ENCODE data around the gene PFKFB3.

PFKFB3 gene

GRCh38 chr10:6220418-6221191, 17.9 kb downstream of the PFKFB3 start:
- DNase-seq (ENCODE audit: low read depth in 2 of 2): no peak

GRCh38 chr10:6221192-6221940, 18.6 kb downstream of the PFKFB3 start:
- DNase-seq (ENCODE audit: low read depth in 2 of 2): no peak

DNA sequence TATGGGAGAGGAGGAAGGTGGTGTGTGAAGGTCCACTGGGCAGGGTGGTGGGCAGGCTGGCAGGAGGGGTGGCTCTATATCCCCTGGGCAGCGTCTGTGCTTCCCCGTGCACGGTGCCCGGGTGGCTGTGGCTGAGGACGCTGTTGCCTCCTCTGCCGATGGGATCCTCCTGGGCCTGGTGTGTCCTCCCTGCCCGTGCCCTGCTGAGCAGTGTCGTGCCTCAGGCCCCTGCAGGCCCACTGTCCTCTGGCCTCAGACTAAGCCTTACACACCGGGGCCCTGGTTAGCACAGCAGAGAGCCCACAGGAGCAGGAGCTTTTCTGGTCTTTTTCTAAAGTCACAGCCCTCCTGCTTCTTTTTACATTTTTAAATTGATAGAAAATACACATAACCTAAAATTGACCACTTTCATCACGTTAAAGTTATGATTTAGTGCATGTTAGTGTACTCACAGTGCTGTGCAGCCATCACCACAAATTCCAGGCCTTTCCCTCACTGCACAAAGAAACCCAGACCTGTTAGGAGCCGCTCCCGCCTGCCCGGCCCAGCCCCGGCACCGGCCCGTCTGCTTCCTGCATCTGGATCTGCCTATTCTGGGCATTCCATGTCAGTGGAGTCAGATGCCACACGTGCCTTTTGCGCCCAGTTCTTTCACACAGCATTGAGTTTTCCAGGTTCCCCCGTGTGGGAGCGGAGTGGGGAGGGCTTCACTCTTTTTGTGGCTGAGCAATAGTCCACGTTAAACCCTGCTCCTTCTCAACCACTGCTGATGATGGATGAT, 19.4 kb downstream of the PFKFB3 start:
- no peak for DNase-seq (ENCODE audit: low read depth in 2 of 2)

DNA sequence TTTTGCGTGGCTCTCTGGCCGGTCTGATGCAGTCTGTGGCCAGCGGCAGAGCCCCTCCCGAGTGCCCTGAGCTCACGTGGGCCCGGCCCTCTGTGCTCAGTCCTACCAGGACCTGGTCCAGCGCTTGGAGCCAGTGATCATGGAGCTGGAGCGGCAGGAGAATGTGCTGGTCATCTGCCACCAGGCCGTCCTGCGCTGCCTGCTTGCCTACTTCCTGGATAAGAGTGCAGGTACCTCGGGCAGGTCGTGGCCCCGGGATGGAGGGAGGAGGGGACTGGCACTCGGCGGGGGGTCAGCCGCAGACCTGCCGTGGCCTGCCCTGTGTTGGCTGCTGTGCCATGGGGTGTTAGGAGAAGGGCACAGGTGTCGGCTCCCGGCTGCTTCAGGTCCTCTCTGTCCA, 20.0 kb downstream of the PFKFB3 start:
- DNase-seq (ENCODE audit: low read depth in 2 of 2): no peak

GRCh38 chr10:6223981-6224380, 21.2 kb downstream of the PFKFB3 start:
- no peak for DNase-seq (ENCODE audit: low read depth in 2 of 2)

DNA sequence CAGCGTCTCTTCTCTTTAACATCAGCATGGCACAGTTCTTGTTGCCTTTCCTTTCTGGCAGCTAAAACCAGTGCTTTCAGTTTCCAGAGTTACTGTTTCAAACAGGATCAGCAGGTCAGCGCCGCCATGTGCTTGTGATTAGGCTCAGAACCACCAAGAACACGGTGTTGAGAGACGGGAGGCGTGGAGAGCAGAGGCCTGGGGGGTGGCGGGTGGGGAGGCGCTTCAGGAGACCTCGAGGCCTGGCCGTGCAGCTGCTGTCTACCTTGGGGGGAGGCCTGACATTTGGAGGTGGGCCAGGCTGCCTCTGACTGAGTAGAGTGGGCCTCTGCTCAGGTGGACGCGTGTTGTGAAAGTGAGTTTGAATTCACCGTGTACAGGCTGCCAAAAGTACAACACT, 22.0 kb downstream of the PFKFB3 start:
- DNase-seq (ENCODE audit: low read depth in 2 of 2): no peak

DNA sequence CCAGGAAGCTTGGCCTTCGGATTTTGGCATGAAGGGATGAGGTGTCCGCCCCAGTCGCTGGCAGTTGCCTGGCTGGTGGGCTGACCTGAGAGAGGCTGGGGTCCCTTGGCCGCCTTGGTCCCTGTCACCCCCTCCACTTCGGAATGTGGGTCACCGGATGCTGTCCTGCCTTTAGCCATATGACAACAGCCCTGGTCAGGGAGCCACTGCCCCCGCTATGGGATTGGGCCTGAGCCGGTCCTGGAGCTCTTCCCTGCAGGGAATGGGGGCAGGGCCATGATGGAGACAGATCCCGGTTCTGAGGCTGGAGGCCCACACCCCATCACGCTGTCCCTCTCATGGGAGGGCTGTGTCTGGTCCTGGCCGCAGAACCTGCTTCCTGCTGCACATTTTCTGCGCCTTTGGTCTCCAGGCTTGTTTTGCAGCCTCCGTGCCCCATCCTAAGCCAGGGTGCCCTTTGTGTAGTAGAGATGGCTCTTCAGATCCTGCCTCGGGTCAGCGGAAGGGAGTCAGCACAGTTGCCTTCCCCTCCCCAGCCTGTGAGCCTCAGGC, 22.6 kb downstream of the PFKFB3 start:
- no peak for DNase-seq (ENCODE audit: low read depth in 2 of 2)

DNA sequence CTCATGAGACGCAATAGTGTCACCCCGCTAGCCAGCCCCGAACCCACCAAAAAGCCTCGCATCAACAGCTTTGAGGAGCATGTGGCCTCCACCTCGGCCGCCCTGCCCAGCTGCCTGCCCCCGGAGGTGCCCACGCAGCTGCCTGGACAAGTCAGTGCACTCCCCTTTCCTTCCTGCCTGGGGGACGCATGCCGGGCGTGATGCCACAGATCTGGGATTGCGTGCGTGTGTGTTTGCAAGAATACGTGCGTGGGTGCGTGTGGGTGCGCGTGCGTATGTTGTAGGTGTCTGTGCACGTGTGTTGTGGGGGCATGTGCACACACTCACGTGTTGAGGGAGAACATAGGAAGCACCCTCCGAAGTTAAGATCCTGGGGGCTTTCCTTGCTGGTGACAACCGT, 23.5 kb downstream of the PFKFB3 start:
- DNase-seq (ENCODE audit: low read depth in 2 of 2): no peak

DNA sequence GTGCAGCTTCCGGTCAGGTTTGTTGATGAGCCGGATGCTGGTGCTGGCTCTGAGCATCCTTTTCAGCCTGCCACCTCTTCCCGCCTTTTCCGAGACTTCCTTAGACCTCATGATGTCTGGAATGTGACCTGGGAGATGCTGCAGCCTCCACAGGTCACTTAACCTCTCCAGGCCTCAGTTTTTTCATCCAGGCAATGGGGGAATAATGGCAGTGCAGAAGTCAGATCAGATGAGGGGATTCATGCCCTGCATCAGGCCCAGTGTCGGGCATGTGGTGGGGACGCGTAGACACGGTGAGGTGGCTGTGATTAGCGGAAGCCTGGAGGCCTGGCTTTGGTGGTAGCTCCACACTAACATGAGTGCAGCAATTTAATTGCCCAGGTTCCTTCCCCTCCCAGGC, 24.6 kb downstream of the PFKFB3 start:
- no peak for DNase-seq (ENCODE audit: low read depth in 2 of 2)

DNA sequence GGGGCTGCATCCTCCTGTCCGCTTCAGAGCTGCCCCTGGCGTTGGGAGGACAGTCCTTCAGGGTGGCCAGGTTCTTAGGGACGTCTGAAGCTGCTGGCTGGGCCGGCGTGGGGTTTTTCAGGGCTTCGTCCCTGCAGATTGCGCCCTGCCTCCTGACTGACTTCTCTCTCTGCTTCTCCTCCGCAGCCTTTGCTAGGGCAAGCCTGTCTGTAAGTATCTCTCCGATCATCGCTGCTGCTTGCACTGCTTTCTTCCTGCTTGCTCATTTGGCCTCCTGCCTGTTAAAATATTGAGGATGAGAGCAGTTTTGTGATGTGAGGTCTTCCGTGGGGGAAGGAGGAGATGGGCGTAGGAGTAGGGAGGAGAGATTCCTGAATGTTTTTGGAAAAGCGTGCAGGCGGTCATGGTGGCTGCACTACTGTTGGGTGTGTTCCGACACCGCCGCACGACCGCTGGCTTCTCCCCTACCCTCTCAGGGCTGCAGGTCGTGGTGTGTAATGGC, 25.3 kb downstream of the PFKFB3 start:
- DNase-seq (ENCODE audit: low read depth in 2 of 2): no peak

DNA sequence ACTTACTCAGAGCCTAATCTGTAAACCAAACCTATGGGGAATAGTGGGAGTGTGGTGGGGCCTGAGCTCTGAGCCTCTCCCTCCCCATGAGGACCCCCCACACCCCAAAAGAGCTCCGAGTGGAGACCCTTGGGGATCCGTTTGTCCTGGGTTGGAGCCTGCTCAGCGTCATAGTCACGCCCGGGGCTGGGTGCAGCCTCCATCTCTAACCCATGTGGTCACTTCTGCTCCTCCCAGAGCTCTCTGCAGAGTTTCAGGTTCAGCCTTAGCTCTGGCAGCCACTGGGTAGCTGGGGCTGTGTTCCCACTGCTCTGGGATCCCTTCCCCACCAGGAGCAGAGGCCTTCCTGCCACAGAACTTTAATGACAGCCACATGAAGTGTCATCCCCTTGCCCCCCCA, 25.9 kb downstream of the PFKFB3 start:
- DNase-seq (ENCODE audit: low read depth in 2 of 2): no peak

DNA sequence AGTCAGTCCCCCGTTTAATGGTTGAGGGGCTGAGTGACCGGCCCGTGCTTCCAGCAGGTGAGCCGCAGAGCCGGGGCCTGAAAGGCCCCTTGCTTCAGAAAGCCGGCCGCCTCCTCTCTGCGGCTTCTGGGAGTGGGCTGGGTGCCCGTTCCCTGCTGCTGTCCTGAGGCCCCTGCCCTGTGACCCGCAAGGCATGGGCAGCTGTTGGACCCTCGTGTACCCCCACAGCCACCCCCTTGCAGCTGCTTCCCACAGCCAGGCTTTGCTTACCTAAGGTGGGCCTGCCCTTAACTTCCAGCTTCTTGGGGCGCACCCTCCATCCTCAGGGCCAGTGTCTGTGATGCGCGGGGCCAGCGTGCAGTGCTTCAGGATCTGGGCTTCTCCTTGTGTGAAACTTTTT, 26.6 kb downstream of the PFKFB3 start:
- no peak for DNase-seq (ENCODE audit: low read depth in 2 of 2)

DNA sequence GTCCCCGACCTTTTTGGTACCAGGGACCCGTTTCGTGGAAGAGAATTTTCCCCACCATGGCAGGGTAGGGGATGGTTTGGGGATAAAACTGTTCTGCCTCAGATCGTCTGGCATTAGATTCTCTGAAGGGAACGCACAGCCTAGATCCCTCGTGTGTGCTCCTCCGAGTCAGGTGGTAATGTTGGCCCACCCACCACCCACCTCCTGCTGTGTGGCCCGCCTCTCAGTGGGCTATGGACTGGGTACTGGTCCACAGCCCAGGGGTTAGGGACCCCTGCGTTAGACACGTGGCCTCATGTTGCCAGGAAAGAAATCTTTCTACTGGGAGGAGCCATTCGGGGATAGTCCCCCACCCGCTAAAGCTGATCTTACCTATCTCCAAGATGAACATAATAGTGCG, 27.0 kb downstream of the PFKFB3 start:
- DNase-seq (ENCODE audit: low read depth in 2 of 2): no peak

- no peak for DNase-seq (ENCODE audit: low read depth in 2 of 2)
Measured at GRCh38 chr10:6230315-6230714, 27.6 kb downstream of the PFKFB3 start.

- no peak for DNase-seq (ENCODE audit: low read depth in 2 of 2)
Measured at GRCh38 chr10:6231146-6231545, 28.4 kb downstream of the PFKFB3 start.

GRCh38 chr10:6231730-6232129, 29.0 kb downstream of the PFKFB3 start:
- no peak for DNase-seq (ENCODE audit: low read depth in 2 of 2)

DNA sequence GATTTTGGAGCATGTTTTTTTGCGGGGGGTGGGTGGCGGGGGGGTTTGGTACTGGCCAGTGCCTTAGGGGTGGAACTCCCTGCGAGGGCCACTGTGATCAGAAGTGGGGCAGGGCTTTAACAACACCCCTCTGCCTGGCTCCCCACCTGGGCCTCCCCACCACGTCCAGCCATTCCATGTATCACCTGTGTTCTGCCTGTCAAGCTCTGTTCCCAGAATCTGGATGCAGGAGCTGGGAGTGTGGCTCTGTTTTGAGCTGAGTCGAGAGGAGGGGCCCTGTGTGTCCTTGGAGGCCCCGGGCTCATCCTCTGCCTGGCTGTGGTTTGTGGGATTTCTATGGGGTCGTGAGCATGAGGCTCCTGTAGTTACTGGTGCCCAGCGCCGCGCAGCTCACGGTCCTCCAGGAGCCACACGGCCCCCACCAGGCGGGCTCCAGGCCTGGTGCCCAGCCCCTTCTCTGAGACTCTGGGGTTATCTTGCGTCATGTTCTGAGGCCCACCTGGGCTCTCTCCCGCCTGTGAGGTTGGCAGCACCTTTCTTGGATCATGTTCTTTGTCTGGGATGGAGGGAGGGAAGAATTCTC, 29.6 kb downstream of the PFKFB3 start:
- DNase-seq (ENCODE audit: low read depth in 2 of 2): no peak

DNA sequence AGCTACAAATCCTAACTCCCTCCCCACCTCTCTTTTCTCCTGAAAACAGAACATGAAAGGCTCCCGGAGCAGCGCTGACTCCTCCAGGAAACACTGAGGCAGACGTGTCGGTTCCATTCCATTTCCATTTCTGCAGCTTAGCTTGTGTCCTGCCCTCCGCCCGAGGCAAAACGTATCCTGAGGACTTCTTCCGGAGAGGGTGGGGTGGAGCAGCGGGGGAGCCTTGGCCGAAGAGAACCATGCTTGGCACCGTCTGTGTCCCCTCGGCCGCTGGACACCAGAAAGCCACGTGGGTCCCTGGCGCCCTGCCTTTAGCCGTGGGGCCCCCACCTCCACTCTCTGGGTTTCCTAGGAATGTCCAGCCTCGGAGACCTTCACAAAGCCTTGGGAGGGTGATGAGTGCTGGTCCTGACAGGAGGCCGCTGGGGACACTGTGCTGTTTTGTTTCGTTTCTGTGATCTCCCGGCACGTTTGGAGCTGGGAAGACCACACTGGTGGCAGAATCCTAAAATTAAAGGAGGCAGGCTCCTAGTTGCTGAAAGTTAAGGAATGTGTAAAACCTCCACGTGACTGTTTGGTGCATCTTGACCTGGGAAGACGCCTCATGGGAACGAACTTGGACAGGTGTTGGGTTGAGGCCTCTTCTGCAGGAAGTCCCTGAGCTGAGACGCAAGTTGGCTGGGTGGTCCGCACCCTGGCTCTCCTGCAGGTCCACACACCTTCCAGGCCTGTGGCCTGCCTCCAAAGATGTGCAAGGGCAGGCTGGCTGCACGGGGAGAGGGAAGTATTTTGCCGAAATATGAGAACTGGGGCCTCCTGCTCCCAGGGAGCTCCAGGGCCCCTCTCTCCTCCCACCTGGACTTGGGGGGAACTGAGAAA, 30.4 kb downstream of the PFKFB3 start:
- no peak for DNase-seq (ENCODE audit: low read depth in 2 of 2)

DNA sequence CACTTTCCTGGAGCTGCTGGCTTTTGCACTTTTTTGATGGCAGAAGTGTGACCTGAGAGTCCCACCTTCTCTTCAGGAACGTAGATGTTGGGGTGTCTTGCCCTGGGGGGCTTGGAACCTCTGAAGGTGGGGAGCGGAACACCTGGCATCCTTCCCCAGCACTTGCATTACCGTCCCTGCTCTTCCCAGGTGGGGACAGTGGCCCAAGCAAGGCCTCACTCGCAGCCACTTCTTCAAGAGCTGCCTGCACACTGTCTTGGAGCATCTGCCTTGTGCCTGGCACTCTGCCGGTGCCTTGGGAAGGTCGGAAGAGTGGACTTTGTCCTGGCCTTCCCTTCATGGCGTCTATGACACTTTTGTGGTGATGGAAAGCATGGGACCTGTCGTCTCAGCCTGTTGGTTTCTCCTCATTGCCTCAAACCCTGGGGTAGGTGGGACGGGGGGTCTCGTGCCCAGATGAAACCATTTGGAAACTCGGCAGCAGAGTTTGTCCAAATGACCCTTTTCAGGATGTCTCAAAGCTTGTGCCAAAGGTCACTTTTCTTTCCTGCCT, 31.1 kb downstream of the PFKFB3 start:
- DNase-seq (ENCODE audit: low read depth in 2 of 2): no peak

GRCh38 chr10:6234371-6234770, 31.6 kb downstream of the PFKFB3 start:
- no peak for DNase-seq (ENCODE audit: low read depth in 2 of 2)
